OCI-M1 (cell line): ENCODE measurements around the gene TEX35.

Experiments
- DNase-seq: peaks from one replicate; lab custom pipeline; 2025; lab: John Stamatoyannopoulos, UW

TEX35 gene

GRCh38 chr1:178512566-178513277, at the start of gene TEX35:
TSS of gene TEX35 (plus strand) at chr1:178513109. CDS start at chr1:178513189, 80 bp downstream.
- DNase-seq: no peak

- no peak for DNase-seq
These were observed 48.8 kb upstream of the TEX35 start for GRCh38 chr1:178464141-178464540.

- no peak for DNase-seq
These were observed 48.3 kb upstream of the TEX35 start for GRCh38 chr1:178464566-178464965.

GRCh38 chr1:178465011-178465410, 47.9 kb upstream of the TEX35 start:
- DNase-seq: no peak

- no peak for DNase-seq
These were observed 45.1 kb upstream of the TEX35 start for GRCh38 chr1:178467837-178468236.

- DNase-seq: no peak
These were observed 42.4 kb upstream of the TEX35 start for GRCh38 chr1:178470411-178470960.

GRCh38 chr1:178472531-178472930, 40.4 kb upstream of the TEX35 start:
- DNase-seq: no peak

- no peak for DNase-seq
These were observed 35.5 kb upstream of the TEX35 start for GRCh38 chr1:178477373-178477772.

- DNase-seq: peak; percentile 13
These were observed 35.1 kb upstream of the TEX35 start for GRCh38 chr1:178477841-178478240.

GRCh38 chr1:178483251-178483957, 29.5 kb upstream of the TEX35 start:
- no peak for DNase-seq

GRCh38 chr1:178484698-178485225, 28.1 kb upstream of the TEX35 start:
- DNase-seq: no peak

- no peak for DNase-seq
These were observed 27.3 kb upstream of the TEX35 start for GRCh38 chr1:178485541-178485981.

GRCh38 chr1:178486100-178487069, 26.5 kb upstream of the TEX35 start:
- DNase-seq: no peak

GRCh38 chr1:178487070-178487615, 25.8 kb upstream of the TEX35 start:
- DNase-seq: no peak

GRCh38 chr1:178488393-178488792, 24.5 kb upstream of the TEX35 start:
- no peak for DNase-seq

- DNase-seq: no peak
These were observed 23.5 kb upstream of the TEX35 start for GRCh38 chr1:178489399-178489798.

GRCh38 chr1:178490136-178490535, 22.8 kb upstream of the TEX35 start:
- no peak for DNase-seq

GRCh38 chr1:178490967-178491366, 21.9 kb upstream of the TEX35 start:
- no peak for DNase-seq

GRCh38 chr1:178491721-178492120, 21.2 kb upstream of the TEX35 start:
- no peak for DNase-seq

- DNase-seq: no peak
These were observed 20.6 kb upstream of the TEX35 start for GRCh38 chr1:178492341-178492740.

- no peak for DNase-seq
These were observed 19.6 kb upstream of the TEX35 start for GRCh38 chr1:178493301-178493741.
